ENCODE measurements around the gene RND3.

RND3 gene

GRCh38 chr2:150487537-150488429 lies at the start of gene RND3:
RND3 (minus strand) TSS chr2:150487667; CDS start chr2:150487417, 250 bp downstream.
- DNase-seq (peak; percentile 37 to 48), ATAC-seq (peak; percentile 69)
- H3K9me3 Mint-ChIP-seq: no peaks in the 10 kb centered on the region
- peaks cover 60% of the 10 kb centered on the region for H3K27me3 Mint-ChIP-seq
- peak within 1 kb of the TSS in 1 of 2 donors; percentile 15 for H3K27ac Mint-ChIP-seq
- H3K4me3 Mint-ChIP-seq: peak within 1 kb of the TSS; percentile 55 to 75
- peaks cover 23% of the 10 kb centered on the region for H3K4me1 Mint-ChIP-seq

GRCh38 chr2:150535176-150535575 lies 47.7 kb upstream of the RND3 start:
- DNase-seq: no peak
- no peaks in the 10 kb centered on the region for H3K27me3 Mint-ChIP-seq
- ATAC-seq: no peak
- H3K9me3 Mint-ChIP-seq: no peaks in the 10 kb centered on the region
- no peaks in the 10 kb centered on the region for H3K4me1 Mint-ChIP-seq
- no peak overlapping the region for H3K4me3 Mint-ChIP-seq
- no peak overlapping the region for H3K27ac Mint-ChIP-seq

GRCh38 chr2:150532879-150533278 lies 45.4 kb upstream of the RND3 start:
- ATAC-seq: no peak
- H3K4me1 Mint-ChIP-seq: no peaks in the 10 kb centered on the region
- no peak overlapping the region for H3K27ac Mint-ChIP-seq
- no peak overlapping the region for H3K4me3 Mint-ChIP-seq
- DNase-seq: no peak
- no peaks in the 10 kb centered on the region for H3K27me3 Mint-ChIP-seq
- no peaks in the 10 kb centered on the region for H3K9me3 Mint-ChIP-seq

- Mint-ChIP-seq H3K27me3 (no peaks in the 10 kb centered on the region), H3K9me3 (no peaks in the 10 kb centered on the region), H3K4me1 (no peaks in the 10 kb centered on the region), H3K27ac (no peak overlapping the region), H3K4me3 (no peak overlapping the region)
- no peak for ATAC-seq
- DNase-seq: no peak
These were observed 44.6 kb upstream of the RND3 start for GRCh38 chr2:150532020-150532419.

GRCh38 chr2:150531591-150531990 lies 44.1 kb upstream of the RND3 start:
- Mint-ChIP-seq H3K27me3 (no peaks in the 10 kb centered on the region), H3K9me3 (no peaks in the 10 kb centered on the region), H3K27ac (no peak overlapping the region), H3K4me1 (no peaks in the 10 kb centered on the region), H3K4me3 (no peak overlapping the region)
- DNase-seq (no peak), ATAC-seq (no peak)

GRCh38 chr2:150530168-150530567 lies 42.7 kb upstream of the RND3 start:
- Mint-ChIP-seq H3K27me3 (no peaks in the 10 kb centered on the region), H3K27ac (no peak overlapping the region), H3K4me3 (no peak overlapping the region), H3K4me1 (no peaks in the 10 kb centered on the region), H3K9me3 (no peaks in the 10 kb centered on the region)
- ATAC-seq (no peak), DNase-seq (no peak)

- H3K27ac Mint-ChIP-seq: no peak overlapping the region
These were observed 41.7 kb upstream of the RND3 start for GRCh38 chr2:150528861-150529801.

GRCh38 chr2:150526827-150527226 lies 39.4 kb upstream of the RND3 start:
- peaks cover 0 to 9% of the 10 kb centered on the region in 2 donors for H3K9me3 Mint-ChIP-seq
- DNase-seq (no peak), ATAC-seq (no peak)
- H3K27ac Mint-ChIP-seq: no peak overlapping the region
- H3K4me1 Mint-ChIP-seq: no peaks in the 10 kb centered on the region
- H3K27me3 Mint-ChIP-seq: no peaks in the 10 kb centered on the region
- H3K4me3 Mint-ChIP-seq: no peak overlapping the region

More at GRCh38 chr2:150528861-150529801, 41.7 kb upstream of the RND3 start:
- H3K27me3 Mint-ChIP-seq: no peaks in the 10 kb centered on the region
- DNase-seq: no peak
- H3K9me3 Mint-ChIP-seq: no peaks in the 10 kb centered on the region
- no peak overlapping the region for H3K4me3 Mint-ChIP-seq
- no peaks in the 10 kb centered on the region for H3K4me1 Mint-ChIP-seq
- ATAC-seq: no peak

- Mint-ChIP-seq H3K27me3 (no peaks in the 10 kb centered on the region), H3K27ac (no peak overlapping the region), H3K9me3 (peaks cover 0 to 14% of the 10 kb centered on the region in 2 donors), H3K4me1 (no peaks in the 10 kb centered on the region), H3K4me3 (no peak overlapping the region)
- DNase-seq (no peak), ATAC-seq (no peak)
These were observed 38.5 kb upstream of the RND3 start for GRCh38 chr2:150526006-150526405.

GRCh38 chr2:150522269-150522668 lies 34.8 kb upstream of the RND3 start:
- H3K4me3 Mint-ChIP-seq: no peak overlapping the region
- DNase-seq (no peak), ATAC-seq (no peak)
- H3K27me3 Mint-ChIP-seq: no peaks in the 10 kb centered on the region
- H3K4me1 Mint-ChIP-seq: no peaks in the 10 kb centered on the region
- no peak overlapping the region for H3K27ac Mint-ChIP-seq
- H3K9me3 Mint-ChIP-seq: peaks cover 0 to 14% of the 10 kb centered on the region in 2 donors

- no peaks in the 10 kb centered on the region for H3K4me1 Mint-ChIP-seq
- no peak for ATAC-seq
- no peak overlapping the region for H3K27ac Mint-ChIP-seq
- no peak for DNase-seq
- H3K9me3 Mint-ChIP-seq: peaks cover 0 to 14% of the 10 kb centered on the region in 2 donors
- H3K27me3 Mint-ChIP-seq: no peaks in the 10 kb centered on the region
- no peak overlapping the region for H3K4me3 Mint-ChIP-seq
These were observed 33.6 kb upstream of the RND3 start for GRCh38 chr2:150520887-150521664.

GRCh38 chr2:150520033-150520432 lies 32.6 kb upstream of the RND3 start:
- no peaks in the 10 kb centered on the region for H3K4me1 Mint-ChIP-seq
- H3K4me3 Mint-ChIP-seq: no peak overlapping the region
- ATAC-seq (no peak), DNase-seq (no peak)
- peaks cover 0 to 14% of the 10 kb centered on the region in 2 donors for H3K9me3 Mint-ChIP-seq
- H3K27ac Mint-ChIP-seq: no peak overlapping the region
- no peaks in the 10 kb centered on the region for H3K27me3 Mint-ChIP-seq

- no peaks in the 10 kb centered on the region for H3K27me3 Mint-ChIP-seq
- H3K9me3 Mint-ChIP-seq: peaks cover 0 to 12% of the 10 kb centered on the region in 2 donors
- no peak overlapping the region for H3K27ac Mint-ChIP-seq
- DNase-seq: no peak
- ATAC-seq: no peak
- no peak overlapping the region for H3K4me3 Mint-ChIP-seq
- no peaks in the 10 kb centered on the region for H3K4me1 Mint-ChIP-seq
These were observed 30.6 kb upstream of the RND3 start for GRCh38 chr2:150517951-150518680.

GRCh38 chr2:150513647-150514046 lies 26.2 kb upstream of the RND3 start:
- DNase-seq (no peak), ATAC-seq (no peak)
- no peak overlapping the region for H3K27ac Mint-ChIP-seq

More at GRCh38 chr2:150513647-150514046, 26.2 kb upstream of the RND3 start:
- Mint-ChIP-seq H3K4me1 (no peaks in the 10 kb centered on the region), H3K9me3 (no peaks in the 10 kb centered on the region), H3K27me3 (no peaks in the 10 kb centered on the region), H3K4me3 (no peak overlapping the region)

Measured in stimulated activated naive CD8-positive, alpha-beta T cell treated with anti-CD3 and anti-CD28 coated beads, Interleukin-15, amount 100 ng/mL, for 72 hours (primary cell).